GM23248 (cell line): Measurements from ENCODE around the gene AMPD1. TPM values are rescaled to one million over a fixed set of nuclear protein-coding genes. Genes with fewer than 3 reads are reported as not detected.

Experiments used
- DNase-seq: peaks from one replicate; pipeline ENCODE4 v3.0.0-alpha.2; 2015
- H2AFZ ChIP-seq: fragments of 200-600 bp; sonication (generic); 2 replicates; pipeline ENCODE4 v1.6.1; 2016; ENCODE audit warnings: antibody characterized with exemption
- H3F3A ChIP-seq: fragments of 200-600 bp; sonication (generic); 2 replicates; pipeline ENCODE4 v1.6.1; 2016; ENCODE audit warnings: mild to moderate bottlenecking, antibody characterized with exemption, mixed run types; ENCODE audit not compliant: insufficient read depth
- H3K27ac ChIP-seq: fragments of 200-600 bp; sonication (generic); 2 replicates; pipeline ENCODE4 v1.5.1; 2016; ENCODE audit warnings: mild to moderate bottlenecking
- H3K27me3 ChIP-seq: fragments of 200-600 bp; sonication (generic); replicated peaks from 2 replicates; pipeline ENCODE4 v1.6.1; 2016; ENCODE audit warnings: mild to moderate bottlenecking; ENCODE audit not compliant: insufficient read depth
- H3K36me3 ChIP-seq: fragments of 200-600 bp; sonication (generic); 2 replicates; pipeline ENCODE4 v1.6.1; 2016; ENCODE audit warnings: low read depth, mild to moderate bottlenecking
- H3K4me1 ChIP-seq: fragments of 200-600 bp; sonication (generic); 2 replicates; pipeline ENCODE4 v1.6.1; 2016; ENCODE audit warnings: mild to moderate bottlenecking; ENCODE audit not compliant: insufficient read depth
- H3K4me2 ChIP-seq: fragments of 200-600 bp; sonication (generic); one replicate; pipeline ENCODE4 v1.6.1; 2016; ENCODE audit warnings: mild to moderate bottlenecking; ENCODE audit not compliant: unreplicated experiment
- H3K4me3 ChIP-seq: fragments of 200-600 bp; sonication (generic); 2 replicates; pipeline ENCODE4 v1.5.1; 2016; ENCODE audit warnings: mild to moderate bottlenecking
- H3K79me2 ChIP-seq: fragments of 200-600 bp; sonication (generic); 2 replicates; pipeline ENCODE4 v1.6.1; 2016; ENCODE audit warnings: mild to moderate bottlenecking; ENCODE audit not compliant: insufficient read depth
- H3K9ac ChIP-seq: fragments of 200-600 bp; sonication (generic); 2 replicates; pipeline ENCODE4 v1.6.1; 2016; ENCODE audit warnings: mild to moderate bottlenecking
- H3K9me2 ChIP-seq: fragments of 200-600 bp; sonication (generic); 2 replicates; pipeline ENCODE4 v1.6.1; 2016; ENCODE audit warnings: mixed run types, mild to moderate bottlenecking, moderate library complexity; ENCODE audit not compliant: insufficient read depth
- H3K9me3 ChIP-seq: fragments of 200-600 bp; sonication (generic); one replicate; pipeline ENCODE4 v1.6.1; 2017; ENCODE audit warnings: low read depth
- H4K20me1 ChIP-seq: fragments of 200-600 bp; sonication (generic); 2 replicates; pipeline ENCODE4 v1.6.0; 2016; ENCODE audit not compliant: insufficient read depth
- EZH2 ChIP-seq: fragments of 200-600 bp; sonication (generic); IDR thresholded peaks from 2 replicates; pipeline ENCODE4 v1.6.1; 2018; ENCODE audit warnings: antibody characterized with exemption, mild to moderate bottlenecking; ENCODE audit not compliant: insufficient read depth, poor library complexity, severe bottlenecking
- EZH2phosphoT487 ChIP-seq: fragments of 200-600 bp; sonication (generic); IDR thresholded peaks from 2 replicates; pipeline ENCODE4 v1.6.1; 2018; ENCODE audit warnings: antibody characterized with exemption, moderate library complexity, mild to moderate bottlenecking, low read depth; ENCODE audit not compliant: insufficient read depth
- WGBS, 2 experiments: methylation state at CpG; one replicate each; pipeline ENCODE4 v1.1.6; 2015 to 2017; ENCODE audit warnings: low lambda C conversion rate in 2 of 2, low coverage in 1 of 2; ENCODE audit errors: missing lambda C conversion rate in 2 of 2; 5-methylcytosine and 5-hydroxymethylcytosine counted together
- in situ Hi-C: fragments of 300-500 bp; cut with MboI; formaldehyde crosslinking; loops from 2 replicates; pipeline ENCODE4 v1.15.0; 2020
- polyA plus RNA-seq: library from polyadenylated mRNA; unstranded; fragments of >200 nt; fragmentation: Nextera tagmentation; extraction: Ambion mirVana; gene quantifications from 2 replicates; pipeline ENCODE4 v1.2.1, GENCODE V29; 2016
- total RNA-seq: library from RNA; depleted of rRNA; stranded (reverse); fragments of >200 nt; shearing (Covaris generic); gene quantifications from 2 replicates; pipeline ENCODE4 v1.2.3, GENCODE V29; 2014

Gene AMPD1
- total and polyA plus RNA-seq, 2 experiments from 2014 or later = not detected

DNA sequence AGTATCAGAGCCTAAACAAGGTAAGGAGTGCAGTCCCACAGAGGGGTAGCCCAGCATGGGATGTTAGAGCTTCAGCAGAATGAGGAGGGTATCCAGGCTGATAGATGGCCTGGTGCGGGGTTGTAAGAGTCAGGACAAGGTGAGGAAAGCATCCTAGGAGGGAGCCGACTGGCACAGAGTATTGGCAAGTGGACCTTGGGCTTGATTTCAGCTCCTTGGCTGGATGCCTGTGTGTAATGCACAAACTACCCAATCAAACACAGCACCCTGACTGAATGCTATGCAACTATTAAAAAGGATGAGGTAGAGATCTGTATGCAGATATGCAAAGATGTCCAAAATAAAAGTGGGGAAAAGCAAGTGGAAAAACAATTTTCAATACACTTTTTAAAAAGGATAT, 43.5 kb downstream of the AMPD1 start:
- 68 to 69% methylated on average over 2 of the region's 2 CpGs for WGBS, 2 experiments
- Histone ChIP-seq H3K27me3 (no peaks in the 10 kb centered on the region), H3K79me2 (peaks cover 26% of the 10 kb centered on the region), H3K27ac (no peak overlapping the region), H3K9me3 (no peaks in the 10 kb centered on the region), H3K4me2 (no peak overlapping the region), H3K4me3 (no peak overlapping the region), H3K9ac (no peak overlapping the region), H4K20me1 (no peaks in the 10 kb centered on the region), H3F3A (no peaks in the 10 kb centered on the region), H3K36me3 (no peaks in the 10 kb centered on the region), H3K4me1 (no peaks in the 10 kb centered on the region), H3K9me2 (no peaks in the 10 kb centered on the region), H2AFZ (no peak overlapping the region)
- in situ Hi-C loops = no loop called here
- DNase-seq = no peak
- TF ChIP-seq EZH2 = no peak
- TF ChIP-seq EZH2phosphoT487 = no peak

GRCh38 chr1:114648503-114648902, 46.8 kb downstream of the AMPD1 start:
- H3K9ac ChIP-seq = no peak overlapping the region
- no peaks in the 10 kb centered on the region for H3K27me3 ChIP-seq
- in situ Hi-C loops = no loop called here
- H3F3A ChIP-seq = no peaks in the 10 kb centered on the region
- no peak overlapping the region for H3K4me2 ChIP-seq
- 98 to 100% methylated on average over 1 of the region's 1 CpG for WGBS, 2 experiments
- H2AFZ ChIP-seq = no peak overlapping the region
- no peak overlapping the region for H3K4me3 ChIP-seq
- no peak for DNase-seq
- H3K79me2 ChIP-seq = peaks cover 13% of the 10 kb centered on the region; the same call in 1 of the 2 replicates
- TF ChIP-seq EZH2 (no peak), EZH2phosphoT487 (no peak)
- H3K36me3 ChIP-seq = no peaks in the 10 kb centered on the region
- H3K9me3 ChIP-seq = no peaks in the 10 kb centered on the region
- no peaks in the 10 kb centered on the region for H4K20me1 ChIP-seq
- H3K4me1 ChIP-seq = no peaks in the 10 kb centered on the region
- H3K27ac ChIP-seq = no peak overlapping the region
- no peaks in the 10 kb centered on the region for H3K9me2 ChIP-seq

GRCh38 chr1:114641377-114641776, 54.0 kb downstream of the AMPD1 start:
- Histone ChIP-seq H3K9ac (no peak overlapping the region), H3K9me3 (no peaks in the 10 kb centered on the region), H3F3A (no peaks in the 10 kb centered on the region), H3K4me1 (no peaks in the 10 kb centered on the region), H4K20me1 (no peaks in the 10 kb centered on the region), H3K79me2 (no peaks in the 10 kb centered on the region; the same call in 1 of the 2 replicates), H3K27me3 (no peaks in the 10 kb centered on the region), H2AFZ (no peak overlapping the region), H3K9me2 (no peaks in the 10 kb centered on the region), H3K36me3 (no peaks in the 10 kb centered on the region), H3K27ac (no peak overlapping the region), H3K4me2 (no peak overlapping the region), H3K4me3 (no peak overlapping the region)
- no peak for TF ChIP-seq EZH2phosphoT487
- no peak for TF ChIP-seq EZH2
- in situ Hi-C loops = no loop called here
- DNase-seq = no peak
- WGBS, 2 experiments = 76 to 84% methylated on average over 2 of the region's 2 CpGs

- Histone ChIP-seq H3K36me3 (no peaks in the 10 kb centered on the region), H3F3A (no peaks in the 10 kb centered on the region), H3K4me3 (no peak overlapping the region), H3K9me3 (no peaks in the 10 kb centered on the region), H3K27me3 (no peaks in the 10 kb centered on the region), H3K9ac (no peak overlapping the region), H3K4me2 (no peak overlapping the region), H3K9me2 (no peaks in the 10 kb centered on the region), H2AFZ (no peak overlapping the region), H4K20me1 (no peaks in the 10 kb centered on the region), H3K79me2 (no peaks in the 10 kb centered on the region; the same call in 1 of the 2 replicates), H3K27ac (no peak overlapping the region), H3K4me1 (no peaks in the 10 kb centered on the region)
- 64 to 65% methylated on average over 3 of the region's 3 CpGs for WGBS, 2 experiments
- in situ Hi-C loops = no loop called here
- DNase-seq = no peak
- TF ChIP-seq EZH2phosphoT487 (no peak), EZH2 (no peak)
Observed at GRCh38 chr1:114638910-114639309, 56.4 kb downstream of the AMPD1 start.

- TF ChIP-seq EZH2phosphoT487 = no peak
- no peak for TF ChIP-seq EZH2
- Histone ChIP-seq H3K36me3 (no peaks in the 10 kb centered on the region), H3K27me3 (no peaks in the 10 kb centered on the region), H3K4me3 (no peak overlapping the region), H2AFZ (no peak overlapping the region), H3F3A (no peaks in the 10 kb centered on the region), H3K9ac (no peak overlapping the region), H4K20me1 (no peaks in the 10 kb centered on the region), H3K9me3 (no peaks in the 10 kb centered on the region), H3K9me2 (no peaks in the 10 kb centered on the region), H3K79me2 (no peaks in the 10 kb centered on the region; the same call in 1 of the 2 replicates), H3K27ac (no peak overlapping the region), H3K4me1 (no peaks in the 10 kb centered on the region), H3K4me2 (no peak overlapping the region)
- no peak for DNase-seq
- in situ Hi-C loops = no loop called here
Observed at GRCh38 chr1:114632427-114632826, 62.9 kb downstream of the AMPD1 start.
